NCI-H146 treated with DMSO at 0.1 percent for 48 hours (cell line): ENCODE results near the gene RFX2.
"Not testable (repeated sequence)": the region's sequence is repeated elsewhere in the genome, so short reads cannot be mapped to it uniquely, and the experiment has no call there.

Experiments used
- DNase-seq: peaks from one replicate; lab custom pipeline; 2025; ENCODE audit not compliant: unreplicated experiment; lab: John Stamatoyannopoulos, UW

The RFX2 gene

GRCh38 chr19:6017576-6017975 lies 92.7 kb downstream of the RFX2 start:
- DNase-seq = no peak

- DNase-seq = no peak
Measured at GRCh38 chr19:6015841-6016545, 94.3 kb downstream of the RFX2 start.

GRCh38 chr19:6014551-6015135 lies 95.7 kb downstream of the RFX2 start:
- no peak for DNase-seq

GRCh38 chr19:6012426-6013170 lies 97.7 kb downstream of the RFX2 start:
- no peak for DNase-seq

GRCh38 chr19:6011794-6012193 lies 98.5 kb downstream of the RFX2 start:
- no peak for DNase-seq

- no peak for DNase-seq
Measured at GRCh38 chr19:6011206-6011605, 99.1 kb downstream of the RFX2 start.

- DNase-seq = no peak
Measured at GRCh38 chr19:6010107-6010506, 100.2 kb downstream of the RFX2 start.

GRCh38 chr19:6007866-6008265 lies 102.4 kb downstream of the RFX2 start:
- DNase-seq = no peak

GRCh38 chr19:6006896-6007295 lies 103.4 kb downstream of the RFX2 start:
- no peak for DNase-seq

GRCh38 chr19:6006070-6006446 lies 104.2 kb downstream of the RFX2 start:
- DNase-seq = not testable (repeated sequence)

GRCh38 chr19:6005321-6006069 lies 104.8 kb downstream of the RFX2 start:
- DNase-seq = no peak

- DNase-seq = no peak
Measured at GRCh38 chr19:6003976-6004375, 106.3 kb downstream of the RFX2 start.

GRCh38 chr19:6002591-6002990 lies 107.7 kb downstream of the RFX2 start:
- no peak for DNase-seq

GRCh38 chr19:6000228-6000847 lies 110.0 kb downstream of the RFX2 start:
- DNase-seq = no peak

GRCh38 chr19:5999693-6000092 lies 110.6 kb downstream of the RFX2 start:
- no peak for DNase-seq

- DNase-seq = no peak
Measured at GRCh38 chr19:5997371-5997770, 112.9 kb downstream of the RFX2 start.

GRCh38 chr19:5996623-5997320 lies 113.5 kb downstream of the RFX2 start:
- no peak for DNase-seq

- DNase-seq = no peak
Measured at GRCh38 chr19:5996102-5996501, 114.2 kb downstream of the RFX2 start.

GRCh38 chr19:5995606-5996005 lies 114.7 kb downstream of the RFX2 start:
- DNase-seq = no peak

GRCh38 chr19:5994405-5995165 lies 115.7 kb downstream of the RFX2 start:
- DNase-seq = no peak
